ENCODE data around the gene ZNF316. TPM values are rescaled to one million over a fixed set of nuclear protein-coding genes. Genes with fewer than 3 reads are reported as not detected.

The ZNF316 gene
- total and polyA plus RNA-seq, 7 donors: 3.6 to 49.6 (median 12.5) TPM

- Histone ChIP-seq H3K36me3 (peaks cover 0 to 62% (median 35%) of the 10 kb centered on the region in 4 donors), H3K27me3 (no peaks in the 10 kb centered on the region), H3K27ac (no peak overlapping the region), H3K4me1 (peaks cover 0 to 26% (median 22%) of the 10 kb centered on the region in 4 donors), H3K4me3 (no peak overlapping the region), H3K9me3 (no peaks in the 10 kb centered on the region)
- 92% methylated on average over 15 of the region's 15 CpGs for WGBS, 2 donors
- intact Hi-C loops (cut with DNase I): no loop called here
- DNase-seq: no peak
- TF ChIP-seq POLR2AphosphoS5 (IDR thresholded peaks at IDR 0.05) (no peak), EP300 (IDR thresholded peaks at IDR 0.05) (no peak), CTCF (IDR thresholded peaks at IDR 0.05) (no peak), POLR2A (IDR thresholded peaks at IDR 0.05) (no peak)
These were observed 4.4 kb downstream of the ZNF316 start for GRCh38 chr7:6641305-6642035.

- no peak overlapping the region for H3K27ac ChIP-seq
- intact Hi-C loops (cut with DNase I): no loop called here
- no peaks in the 10 kb centered on the region for H3K9me3 ChIP-seq
- peaks cover 0 to 23% (median 19%) of the 10 kb centered on the region in 4 donors for H3K4me1 ChIP-seq
- no peaks in the 10 kb centered on the region for H3K27me3 ChIP-seq
- no peak for DNase-seq
- TF ChIP-seq POLR2AphosphoS5 (IDR thresholded peaks at IDR 0.05) (no peak), POLR2A (IDR thresholded peaks at IDR 0.05) (no peak), CTCF (IDR thresholded peaks at IDR 0.05) (no peak), EP300 (IDR thresholded peaks at IDR 0.05) (no peak)
- WGBS, 2 donors: 94 to 95% methylated on average over 24 of the region's 24 CpGs
- no peak overlapping the region for H3K4me3 ChIP-seq
- H3K36me3 ChIP-seq: peaks cover 0 to 70% (median 35%) of the 10 kb centered on the region in 4 donors
These were observed 5.2 kb downstream of the ZNF316 start for GRCh38 chr7:6642239-6642839.

- H3K36me3 ChIP-seq: peaks cover 0 to 76% (median 39%) of the 10 kb centered on the region in 4 donors
- no peaks in the 10 kb centered on the region for H3K27me3 ChIP-seq
- no peak overlapping the region for H3K4me3 ChIP-seq
- no peaks in the 10 kb centered on the region for H3K9me3 ChIP-seq
- no peak overlapping the region for H3K27ac ChIP-seq
- peaks cover 0 to 18% (median 14%) of the 10 kb centered on the region in 4 donors for H3K4me1 ChIP-seq
- 85 to 92% methylated on average over 22 of the region's 22 CpGs for WGBS, 2 donors
- TF ChIP-seq CTCF (IDR thresholded peaks at IDR 0.05) (no peak), EP300 (IDR thresholded peaks at IDR 0.05) (no peak), POLR2AphosphoS5 (IDR thresholded peaks at IDR 0.05) (no peak), POLR2A (IDR thresholded peaks at IDR 0.05) (no peak)
- no peak for DNase-seq
- intact Hi-C loops (cut with DNase I): no loop called here
These were observed 5.9 kb downstream of the ZNF316 start for GRCh38 chr7:6642861-6643640.

GRCh38 chr7:6643915-6644625, 7.0 kb downstream of the ZNF316 start:
- Histone ChIP-seq H3K27ac (no peak overlapping the region), H3K9me3 (no peaks in the 10 kb centered on the region), H3K4me1 (peaks cover 0 to 8% (median 4%) of the 10 kb centered on the region in 4 donors), H3K4me3 (no peak overlapping the region), H3K27me3 (no peaks in the 10 kb centered on the region), H3K36me3 (peaks cover 0 to 86% (median 40%) of the 10 kb centered on the region in 4 donors)
- DNase-seq: no peak
- intact Hi-C loops (cut with DNase I): no loop called here
- 96 to 97% methylated on average over 21 of the region's 21 CpGs for WGBS, 2 donors
- TF ChIP-seq POLR2AphosphoS5 (IDR thresholded peaks at IDR 0.05) (no peak), POLR2A (IDR thresholded peaks at IDR 0.05) (no peak), CTCF (IDR thresholded peaks at IDR 0.05) (no peak), EP300 (IDR thresholded peaks at IDR 0.05) (no peak)
